Mononuclear cell (primary cell): ENCODE data around the gene CACNG5. TPM values are rescaled to one million over a fixed set of nuclear protein-coding genes. Genes with fewer than 3 reads are reported as not detected.

Experiments used
- H3K27me3 ChIP-seq: 2 replicates; pipeline ENCODE4 v1.6.0; 2011; ENCODE audit warnings: low read length, control low read depth; ENCODE audit not compliant: insufficient read depth
- H3K4me1 ChIP-seq: 2 replicates; pipeline ENCODE4 v1.5.1; 2011; ENCODE audit warnings: mild to moderate bottlenecking, low read length, control low read depth; ENCODE audit not compliant: insufficient read depth
- H3K4me3 ChIP-seq: 2 replicates; pipeline ENCODE4 v1.5.1; 2011; ENCODE audit warnings: mild to moderate bottlenecking, low read length, moderate library complexity
- H3K9me3 ChIP-seq: 2 replicates; pipeline ENCODE4 v1.5.1; 2011; ENCODE audit warnings: low read depth, mild to moderate bottlenecking, control low read depth, low read length
- total RNA-seq: library from RNA; depleted of rRNA; stranded (reverse); fragments of >200 nt; gene quantifications from one replicate; pipeline ENCODE4 v1.2.3, GENCODE V29; 2012

Gene CACNG5
- total RNA-seq, 1 donor: not detected

DNA sequence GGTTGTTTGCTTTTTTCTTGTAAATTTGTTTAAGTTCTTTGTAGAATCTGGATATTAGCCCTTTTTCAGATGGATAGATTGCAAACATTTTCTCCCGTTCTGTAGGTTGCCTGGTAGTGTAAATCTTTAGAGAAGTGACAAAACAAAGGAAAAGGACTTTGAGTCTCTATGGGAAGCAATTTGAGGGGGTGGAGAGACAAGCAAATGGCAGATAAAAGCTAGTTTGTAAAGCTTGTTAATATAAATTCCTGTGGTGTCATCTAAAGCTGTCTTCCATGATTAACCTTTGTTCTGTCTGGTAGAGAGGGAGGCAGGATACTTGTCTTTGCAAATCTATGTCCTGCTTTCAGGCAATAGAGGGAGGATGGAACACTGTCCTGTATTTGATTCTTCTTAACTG, 89.0 kb downstream of the CACNG5 start:
- no peaks in the 10 kb centered on the region for H3K4me1 ChIP-seq
- peaks cover 2% of the 10 kb centered on the region for H3K27me3 ChIP-seq
- no peak overlapping the region for H3K4me3 ChIP-seq
- no peaks in the 10 kb centered on the region for H3K9me3 ChIP-seq

DNA sequence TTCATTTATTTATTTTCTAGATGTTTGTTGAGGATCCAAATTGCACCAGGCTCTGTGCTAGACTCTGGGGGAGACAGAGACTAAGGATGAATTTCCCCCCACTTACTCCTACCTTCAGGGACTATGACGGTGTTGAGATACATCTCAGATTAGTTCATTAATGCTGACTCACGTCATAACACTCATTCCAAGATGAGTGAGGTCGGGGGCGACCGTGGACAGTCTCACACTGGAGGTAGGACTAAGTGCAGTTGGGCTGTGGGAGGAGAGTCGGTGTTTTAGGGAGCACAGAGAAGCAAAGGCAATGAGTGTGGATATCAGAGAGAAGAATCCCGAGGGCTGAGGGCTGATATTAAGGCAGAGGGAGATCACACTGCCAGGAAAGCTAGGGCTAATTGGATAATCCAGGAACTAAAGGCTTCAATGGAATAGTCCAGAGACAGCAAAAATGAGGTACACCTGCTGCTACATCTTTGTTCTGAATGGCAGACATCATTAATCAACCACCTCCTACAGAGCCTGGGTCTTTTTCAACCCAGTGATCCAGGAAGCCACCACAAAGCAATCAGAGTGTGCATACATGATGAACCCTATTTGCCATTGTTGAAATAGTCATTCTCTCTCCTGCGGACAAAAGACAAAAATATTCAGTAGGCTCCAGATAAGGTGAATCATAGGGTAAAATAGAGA, 91.0 kb downstream of the CACNG5 start:
- H3K4me1 ChIP-seq: no peaks in the 10 kb centered on the region
- no peak overlapping the region for H3K4me3 ChIP-seq
- H3K9me3 ChIP-seq: no peaks in the 10 kb centered on the region
- peaks cover 2% of the 10 kb centered on the region for H3K27me3 ChIP-seq

DNA sequence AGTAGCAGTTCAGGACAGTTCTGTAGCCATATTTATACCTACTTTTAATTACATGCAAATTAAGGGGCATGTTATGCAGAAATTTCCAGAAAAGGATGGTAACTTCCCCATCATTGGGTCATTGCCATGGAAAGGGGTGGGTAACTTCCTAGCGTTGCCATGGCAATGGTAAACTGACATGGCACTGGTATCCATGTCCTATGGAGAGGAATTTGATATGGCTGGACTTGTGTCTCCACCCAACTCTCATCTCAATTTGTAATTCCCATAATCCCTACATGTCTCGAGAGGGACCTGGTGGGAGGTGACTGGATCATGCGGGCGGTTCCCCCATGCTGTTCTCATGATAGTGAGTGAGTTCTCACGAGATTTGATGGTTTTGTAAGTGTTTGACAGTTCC, 94.0 kb downstream of the CACNG5 start:
- no peaks in the 10 kb centered on the region for H3K9me3 ChIP-seq
- no peak overlapping the region for H3K4me3 ChIP-seq
- H3K27me3 ChIP-seq: peaks cover 2% of the 10 kb centered on the region

DNA sequence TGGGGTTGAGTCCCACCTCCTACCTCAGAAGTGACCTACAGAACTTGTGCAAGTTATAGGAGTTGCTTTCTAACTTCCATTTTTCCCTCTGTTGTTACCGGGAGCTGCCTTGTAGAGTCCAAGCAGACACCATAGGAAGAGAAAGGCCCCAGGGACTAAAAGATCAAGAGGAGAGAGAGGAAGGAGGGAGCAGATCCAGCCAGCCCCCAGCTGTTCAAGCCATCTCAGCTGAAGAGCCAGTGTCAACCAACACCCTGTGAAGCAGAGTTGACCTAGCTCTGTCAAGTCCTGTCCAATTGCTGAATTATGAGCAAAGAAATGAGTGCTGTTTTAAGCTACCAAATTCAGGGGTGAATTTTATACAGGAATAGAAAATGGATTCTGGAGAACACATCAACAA, 94.7 kb downstream of the CACNG5 start:
- no peak overlapping the region for H3K4me3 ChIP-seq
- peaks cover 2% of the 10 kb centered on the region for H3K27me3 ChIP-seq
- H3K4me1 ChIP-seq: no peaks in the 10 kb centered on the region
- no peaks in the 10 kb centered on the region for H3K9me3 ChIP-seq

More for the DNA sequence above, 94.0 kb downstream of the CACNG5 start:
- no peaks in the 10 kb centered on the region for H3K4me1 ChIP-seq

DNA sequence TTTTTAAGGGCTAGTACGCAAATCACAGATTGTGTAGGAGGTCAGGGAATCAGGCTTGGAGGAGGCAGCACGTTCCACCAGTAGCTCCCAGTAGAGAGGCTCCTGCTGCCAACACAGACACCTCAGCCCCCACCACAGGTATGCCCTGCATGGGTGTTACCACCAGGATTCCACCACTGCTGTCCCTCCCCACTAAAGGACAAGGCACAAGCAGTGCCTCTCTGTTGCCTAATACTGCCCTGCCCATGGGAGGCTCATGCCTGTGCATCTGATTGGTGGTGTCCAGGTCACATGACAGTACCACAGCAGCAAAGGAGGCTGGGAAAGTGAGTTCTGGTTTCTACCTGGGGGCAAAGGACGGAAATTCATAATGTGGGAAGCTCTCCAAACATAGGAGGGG, 96.0 kb downstream of the CACNG5 start:
- Histone ChIP-seq H3K27me3 (peaks cover 2% of the 10 kb centered on the region), H3K9me3 (no peaks in the 10 kb centered on the region), H3K4me3 (no peak overlapping the region), H3K4me1 (no peaks in the 10 kb centered on the region)

DNA sequence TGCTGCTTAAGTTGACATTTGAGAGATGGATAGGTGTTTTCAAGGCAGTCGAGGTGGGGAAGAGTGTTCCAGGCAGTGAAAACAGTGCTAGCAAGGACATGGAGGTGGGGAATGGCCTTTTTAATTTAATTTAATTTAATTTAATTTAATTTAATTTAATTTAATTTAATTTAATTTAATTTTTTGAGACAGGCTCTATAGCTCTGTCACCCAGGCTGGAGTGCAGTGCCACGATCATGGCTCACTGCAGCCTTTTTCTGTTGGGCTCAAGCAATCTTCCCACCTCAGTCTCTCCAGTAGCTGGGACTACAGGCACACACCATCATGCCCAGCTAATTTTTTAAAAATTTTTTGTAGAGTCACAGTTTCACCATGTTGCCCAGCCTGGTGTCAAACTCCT, 97.4 kb downstream of the CACNG5 start:
- Histone ChIP-seq H3K9me3 (no peaks in the 10 kb centered on the region), H3K4me3 (no peak overlapping the region), H3K4me1 (no peaks in the 10 kb centered on the region), H3K27me3 (no peaks in the 10 kb centered on the region)

DNA sequence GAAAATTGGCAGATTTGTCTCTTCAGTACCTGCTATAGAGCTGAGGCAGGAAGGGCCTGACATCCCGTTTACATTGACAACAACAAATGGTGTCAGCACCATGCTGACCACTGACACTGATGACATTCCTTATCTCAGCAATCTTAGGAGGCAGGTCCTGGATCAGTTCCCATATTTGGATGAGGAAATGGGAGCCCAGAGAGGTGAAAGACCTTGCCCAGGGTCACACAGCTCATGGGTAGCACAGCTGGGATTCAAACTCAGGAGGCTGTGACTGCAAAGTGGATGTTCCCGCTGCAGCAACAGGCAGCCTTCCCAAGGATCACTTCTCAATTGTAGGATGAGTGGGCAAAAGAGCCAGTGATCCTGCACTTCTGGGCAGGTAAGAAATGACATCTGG, 99.1 kb downstream of the CACNG5 start:
- Histone ChIP-seq H3K27me3 (no peaks in the 10 kb centered on the region), H3K4me3 (no peak overlapping the region), H3K4me1 (no peaks in the 10 kb centered on the region), H3K9me3 (no peaks in the 10 kb centered on the region)

Other genes starting within 250 kb of the CACNG5 start
- gene CACNG4, start 129.6 kb downstream of the CACNG5 start, total RNA-seq: not detected
- gene CACNG1, start 209.4 kb downstream of the CACNG5 start, total RNA-seq: not detected